Liver (tissue), 9 donors: ENCODE measurements around the gene CD300LB. TPM values are rescaled to one million over a fixed set of nuclear protein-coding genes. Genes with fewer than 3 reads are reported as not detected.

ENCODE experiments used
- DNase-seq: peaks from one replicate; pipeline ENCODE4 v3.0.0-alpha.2; 2017; ENCODE audit warnings: low spot score
- H3K27ac ChIP-seq, 2 donors: one replicate each; pipeline ENCODE4 v1.7.0; 2013; ENCODE audit warnings: inconsistent platforms in 2 of 2, low read length in 2 of 2, control low read depth in 1 of 2, low read depth in 1 of 2, mild to moderate bottlenecking in 1 of 2
- H3K27me3 ChIP-seq, 4 donors: one replicate each; pipeline versions ENCODE4 v1.6.1 to v1.7.0; 2013; ENCODE audit warnings: low read length in 3 of 4, inconsistent platforms in 1 of 4, mild to moderate bottlenecking in 1 of 4, moderate library complexity in 1 of 4; ENCODE audit not compliant: control insufficient read depth in 4 of 4, insufficient read depth in 4 of 4
- H3K36me3 ChIP-seq, 4 donors: one replicate each; pipeline versions ENCODE4 v1.6.1 to v1.7.0; 2013; ENCODE audit warnings: low read length in 3 of 4, mild to moderate bottlenecking in 3 of 4, low read depth in 1 of 4, moderate library complexity in 1 of 4; ENCODE audit not compliant: control insufficient read depth in 4 of 4, insufficient read depth in 3 of 4
- H3K4me1 ChIP-seq, 4 donors: one replicate each; pipeline versions ENCODE4 v1.6.1 to v1.7.0; 2013; ENCODE audit warnings: low read length in 3 of 4, mild to moderate bottlenecking in 3 of 4, moderate library complexity in 1 of 4; ENCODE audit not compliant: control insufficient read depth in 4 of 4, insufficient read depth in 4 of 4
- H3K4me3 ChIP-seq, 3 donors: one replicate each; pipeline versions ENCODE4 v1.6.1 to v1.7.0; 2013; ENCODE audit warnings: low read length in 3 of 3, control low read depth in 1 of 3, low read depth in 1 of 3, mild to moderate bottlenecking in 1 of 3
- H3K9ac ChIP-seq, 2 donors: one replicate each; pipeline ENCODE4 v1.7.0; 2013; ENCODE audit warnings: low read length in 2 of 2, mild to moderate bottlenecking in 2 of 2, moderate library complexity in 2 of 2, control low read depth in 1 of 2, low read depth in 1 of 2
- H3K9me3 ChIP-seq, 4 donors: one replicate each; pipeline versions ENCODE4 v1.6.1 to v1.7.0; 2013; ENCODE audit warnings: low read length in 3 of 4; ENCODE audit not compliant: control insufficient read depth in 4 of 4
- TAF1 ChIP-seq: conservative IDR thresholded peaks from 2 replicates; pipeline ENCODE4 v1.6.1; 2016; ENCODE audit warnings: antibody characterized with exemption, mild to moderate bottlenecking
- WGBS: extraction: QIAGEN DNeasy Blood & Tissue Kit; methylation state at CpG from one replicate; pipeline ENCODE4 v1.1.7; 2013; 5-methylcytosine and 5-hydroxymethylcytosine counted together
- polyA plus RNA-seq, 2 donors: library from polyadenylated mRNA; stranded (reverse) in 1 of 2; unstranded in 1 of 2; fragments of 200-250 nt in 1 of 2; fragments of >200 nt in 1 of 2; fragmentation: Nextera tagmentation in 1 of 2; extraction: Ambion mirVana in 1 of 2; gene quantifications; one replicate each; pipeline versions ENCODE4 v1.2.1 to v1.2.3, GENCODE V29; 2013 to 2015
- total RNA-seq, 2 donors: library from RNA; depleted of rRNA; stranded (reverse); fragments of >200 nt; gene quantifications; one replicate each; pipeline ENCODE4 v1.2.3, GENCODE V29; 2014
- TF ChIP-seq, protein P1 (sequence below): fragments of 150-350 bp; IDR thresholded peaks from 2 replicates; pipeline ENCODE4 v1.5.1; 2017; ENCODE audit warnings: improper control_type of control experiment, low read depth, low read length; ENCODE audit not compliant: missing input control
- donor health status: healthy.
- donor health status: healthy.
- donor health status: healthy.
- donor health status: healthy.
- donor health status: healthy.

The CD300LB gene
- total and polyA plus RNA-seq, 4 donors: 0.08 to 0.33 (median 0.09) TPM; not detected in 1

GRCh38 chr17:74471341-74471740 is 59.9 kb downstream of the CD300LB start:
- no peak overlapping the region for H3K27ac ChIP-seq

More at GRCh38 chr17:74471341-74471740, 59.9 kb downstream of the CD300LB start:
- Histone ChIP-seq H3K27me3 (no peaks in the 10 kb centered on the region), H3K9me3 (no peaks in the 10 kb centered on the region), H3K9ac (no peak overlapping the region), H3K4me1 (no peaks in the 10 kb centered on the region), H3K36me3 (no peaks in the 10 kb centered on the region), H3K4me3 (no peak overlapping the region)
- TF ChIP-seq, protein P1, sequence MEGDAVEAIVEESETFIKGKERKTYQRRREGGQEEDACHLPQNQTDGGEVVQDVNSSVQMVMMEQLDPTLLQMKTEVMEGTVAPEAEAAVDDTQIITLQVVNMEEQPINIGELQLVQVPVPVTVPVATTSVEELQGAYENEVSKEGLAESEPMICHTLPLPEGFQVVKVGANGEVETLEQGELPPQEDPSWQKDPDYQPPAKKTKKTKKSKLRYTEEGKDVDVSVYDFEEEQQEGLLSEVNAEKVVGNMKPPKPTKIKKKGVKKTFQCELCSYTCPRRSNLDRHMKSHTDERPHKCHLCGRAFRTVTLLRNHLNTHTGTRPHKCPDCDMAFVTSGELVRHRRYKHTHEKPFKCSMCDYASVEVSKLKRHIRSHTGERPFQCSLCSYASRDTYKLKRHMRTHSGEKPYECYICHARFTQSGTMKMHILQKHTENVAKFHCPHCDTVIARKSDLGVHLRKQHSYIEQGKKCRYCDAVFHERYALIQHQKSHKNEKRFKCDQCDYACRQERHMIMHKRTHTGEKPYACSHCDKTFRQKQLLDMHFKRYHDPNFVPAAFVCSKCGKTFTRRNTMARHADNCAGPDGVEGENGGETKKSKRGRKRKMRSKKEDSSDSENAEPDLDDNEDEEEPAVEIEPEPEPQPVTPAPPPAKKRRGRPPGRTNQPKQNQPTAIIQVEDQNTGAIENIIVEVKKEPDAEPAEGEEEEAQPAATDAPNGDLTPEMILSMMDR: no peak
- no peak for TF ChIP-seq TAF1
- no peak for DNase-seq
- 93% methylated on average over 3 of the region's 3 CpGs for WGBS

Other genes starting within 250 kb of the CD300LB start
- 1 to 10 TPM in 1 of 2 donors, under 1 TPM in 1; 0.70 to 2.1 TPM for gene KIF19, start 205.2 kb downstream of the CD300LB start, total RNA-seq
- under 1 TPM; 0.42 to 0.96 TPM for gene KIF19, start 205.2 kb downstream of the CD300LB start, polyA plus RNA-seq
- not detected for gene BTBD17, start 169.6 kb downstream of the CD300LB start, total RNA-seq
- not detected for gene BTBD17, start 169.6 kb downstream of the CD300LB start, polyA plus RNA-seq
- under 1 TPM in 1 of 2 donors, not detected in 1; 0.08 TPM for gene GPR142, start 164.0 kb downstream of the CD300LB start, total RNA-seq
- gene GPR142, start 164.0 kb downstream of the CD300LB start, polyA plus RNA-seq: under 1 TPM in 1 of 2 donors, not detected in 1; 0.05 TPM
- 10 to 100 TPM; 34.2 to 86.3 TPM for gene GPRC5C, start 99.4 kb downstream of the CD300LB start, total RNA-seq
- gene GPRC5C, start 99.4 kb downstream of the CD300LB start, polyA plus RNA-seq: 100 to 1,000 TPM; 153 to 195 TPM
- gene CD300A, start 64.8 kb downstream of the CD300LB start, total RNA-seq: 10 to 100 TPM in 1 of 2 donors, 1 to 10 TPM in 1; 9.0 to 11.5 TPM
- 1 to 10 TPM; 2.2 to 7.0 TPM for gene CD300A, start 64.8 kb downstream of the CD300LB start, polyA plus RNA-seq
- gene CD300C, start 14.6 kb upstream of the CD300LB start, total RNA-seq: 1 to 10 TPM in 1 of 2 donors, under 1 TPM in 1; 0.92 to 1.5 TPM
- gene CD300C, start 14.6 kb upstream of the CD300LB start, polyA plus RNA-seq: 1 to 10 TPM in 1 of 2 donors, under 1 TPM in 1; 0.17 to 1.2 TPM
- under 1 TPM in 1 of 2 donors, not detected in 1; 0.47 TPM for gene CD300H, start 36.0 kb upstream of the CD300LB start, total RNA-seq
- gene CD300H, start 36.0 kb upstream of the CD300LB start, polyA plus RNA-seq: not detected
- gene CD300LD, start 60.8 kb upstream of the CD300LB start, total RNA-seq: under 1 TPM in 1 of 2 donors, not detected in 1; 0.08 TPM
- gene CD300LD, start 60.8 kb upstream of the CD300LB start, polyA plus RNA-seq: not detected
- gene CD300E, start 92.3 kb upstream of the CD300LB start, total RNA-seq: under 1 TPM; 0.47 to 0.75 TPM
- gene CD300E, start 92.3 kb upstream of the CD300LB start, polyA plus RNA-seq: under 1 TPM; 0.07 to 0.21 TPM
- 1 to 10 TPM; 1.5 to 1.9 TPM for gene CD300LF, start 181.4 kb upstream of the CD300LB start, total RNA-seq
- gene CD300LF, start 181.4 kb upstream of the CD300LB start, polyA plus RNA-seq: under 1 TPM; 0.13 to 0.55 TPM
- gene RAB37, start 205.8 kb upstream of the CD300LB start, total RNA-seq: 1 to 10 TPM; 5.1 to 5.3 TPM
- 1 to 10 TPM; 5.9 to 8.8 TPM for gene RAB37, start 205.8 kb upstream of the CD300LB start, polyA plus RNA-seq
- 10 to 100 TPM; 38.1 to 84.1 TPM for gene NHERF1, start 217.2 kb upstream of the CD300LB start, total RNA-seq
- gene NHERF1, start 217.2 kb upstream of the CD300LB start, polyA plus RNA-seq: 100 to 1,000 TPM; 105 to 160 TPM
- gene NAT9, start 244.9 kb upstream of the CD300LB start, total RNA-seq: 10 to 100 TPM in 1 of 2 donors, 1 to 10 TPM in 1; 8.1 to 25.5 TPM
- gene NAT9, start 244.9 kb upstream of the CD300LB start, polyA plus RNA-seq: 10 to 100 TPM; 15.7 to 18.4 TPM